Measurements from ENCODE around the gene TSHZ1. TPM values are rescaled to one million over a fixed set of nuclear protein-coding genes. Genes with fewer than 3 reads are reported as not detected.
"Not testable (repeated sequence)": the region's sequence is repeated elsewhere in the genome, so short reads cannot be mapped to it uniquely, and the experiment has no call there.

The TSHZ1 gene
- total RNA-seq, 1 donor from 2014 or later: 24.6 TPM

DNA sequence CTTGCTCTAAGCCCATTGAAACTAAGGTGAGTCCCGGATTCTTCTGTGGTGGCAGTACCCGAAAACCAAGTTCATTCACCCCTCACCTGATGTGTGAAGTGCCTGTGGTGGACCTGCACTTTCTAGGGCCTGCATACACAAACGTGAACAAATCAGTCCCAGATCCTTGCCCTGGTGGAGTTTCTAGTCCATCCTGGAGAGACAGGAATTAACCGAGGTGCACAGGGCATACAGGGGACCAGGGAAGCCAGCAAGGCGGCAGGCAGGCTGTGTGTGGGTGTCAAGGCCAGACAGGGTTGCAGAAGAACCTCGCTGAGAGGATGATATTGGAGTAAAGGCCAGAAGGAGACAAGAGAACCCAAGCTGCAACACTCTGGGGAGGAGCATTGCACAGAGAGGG is 110.8 kb downstream of the TSHZ1 start:
- no peak for DNase-seq
- Histone ChIP-seq H3K36me3 (no peaks in the 10 kb centered on the region), H3K27ac (replicated peaks) (no peak overlapping the region), H3K4me1 (no peaks in the 10 kb centered on the region), H3K4me3 (no peak overlapping the region), H3K27me3 (ENCODE audit: low read depth) (no peaks in the 10 kb centered on the region), H3K9me3 (replicated peaks) (peaks cover 16% of the 10 kb centered on the region)
- intact Hi-C loops (cut with micrococcal nuclease): no loop called here
- TF ChIP-seq, protein P1, sequence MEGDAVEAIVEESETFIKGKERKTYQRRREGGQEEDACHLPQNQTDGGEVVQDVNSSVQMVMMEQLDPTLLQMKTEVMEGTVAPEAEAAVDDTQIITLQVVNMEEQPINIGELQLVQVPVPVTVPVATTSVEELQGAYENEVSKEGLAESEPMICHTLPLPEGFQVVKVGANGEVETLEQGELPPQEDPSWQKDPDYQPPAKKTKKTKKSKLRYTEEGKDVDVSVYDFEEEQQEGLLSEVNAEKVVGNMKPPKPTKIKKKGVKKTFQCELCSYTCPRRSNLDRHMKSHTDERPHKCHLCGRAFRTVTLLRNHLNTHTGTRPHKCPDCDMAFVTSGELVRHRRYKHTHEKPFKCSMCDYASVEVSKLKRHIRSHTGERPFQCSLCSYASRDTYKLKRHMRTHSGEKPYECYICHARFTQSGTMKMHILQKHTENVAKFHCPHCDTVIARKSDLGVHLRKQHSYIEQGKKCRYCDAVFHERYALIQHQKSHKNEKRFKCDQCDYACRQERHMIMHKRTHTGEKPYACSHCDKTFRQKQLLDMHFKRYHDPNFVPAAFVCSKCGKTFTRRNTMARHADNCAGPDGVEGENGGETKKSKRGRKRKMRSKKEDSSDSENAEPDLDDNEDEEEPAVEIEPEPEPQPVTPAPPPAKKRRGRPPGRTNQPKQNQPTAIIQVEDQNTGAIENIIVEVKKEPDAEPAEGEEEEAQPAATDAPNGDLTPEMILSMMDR (IDR thresholded peaks at IDR 0.05; ENCODE audit: borderline replicate concordance): no peak

DNA sequence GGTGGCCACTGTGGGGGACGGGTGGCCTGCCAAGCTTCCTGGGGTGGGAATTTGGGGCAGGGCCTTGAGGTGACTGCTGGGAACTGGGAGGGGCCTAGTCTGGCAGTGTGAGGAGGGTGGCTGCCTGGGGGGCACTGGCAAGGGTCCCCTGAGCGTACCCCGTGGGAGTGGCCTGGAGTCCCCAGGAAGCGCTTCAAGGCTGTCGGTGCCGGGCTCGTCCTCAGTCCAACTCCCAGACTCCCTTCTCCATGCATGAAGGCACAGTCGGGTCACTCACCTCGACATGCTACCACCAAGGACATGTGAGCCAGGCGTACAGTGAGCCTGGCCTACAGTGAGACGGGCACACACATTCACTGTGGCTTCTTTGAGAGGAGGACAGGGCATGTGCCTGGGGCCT is 111.6 kb downstream of the TSHZ1 start:
- TF ChIP-seq, protein P1 (IDR thresholded peaks at IDR 0.05; ENCODE audit: borderline replicate concordance): no peak
- Histone ChIP-seq H3K4me3 (no peak overlapping the region), H3K36me3 (no peaks in the 10 kb centered on the region), H3K27me3 (ENCODE audit: low read depth) (no peaks in the 10 kb centered on the region), H3K27ac (replicated peaks) (no peak overlapping the region), H3K9me3 (replicated peaks) (peaks cover 24% of the 10 kb centered on the region), H3K4me1 (no peaks in the 10 kb centered on the region)
- DNase-seq: no peak
- intact Hi-C loops (cut with micrococcal nuclease): no loop called here

DNA sequence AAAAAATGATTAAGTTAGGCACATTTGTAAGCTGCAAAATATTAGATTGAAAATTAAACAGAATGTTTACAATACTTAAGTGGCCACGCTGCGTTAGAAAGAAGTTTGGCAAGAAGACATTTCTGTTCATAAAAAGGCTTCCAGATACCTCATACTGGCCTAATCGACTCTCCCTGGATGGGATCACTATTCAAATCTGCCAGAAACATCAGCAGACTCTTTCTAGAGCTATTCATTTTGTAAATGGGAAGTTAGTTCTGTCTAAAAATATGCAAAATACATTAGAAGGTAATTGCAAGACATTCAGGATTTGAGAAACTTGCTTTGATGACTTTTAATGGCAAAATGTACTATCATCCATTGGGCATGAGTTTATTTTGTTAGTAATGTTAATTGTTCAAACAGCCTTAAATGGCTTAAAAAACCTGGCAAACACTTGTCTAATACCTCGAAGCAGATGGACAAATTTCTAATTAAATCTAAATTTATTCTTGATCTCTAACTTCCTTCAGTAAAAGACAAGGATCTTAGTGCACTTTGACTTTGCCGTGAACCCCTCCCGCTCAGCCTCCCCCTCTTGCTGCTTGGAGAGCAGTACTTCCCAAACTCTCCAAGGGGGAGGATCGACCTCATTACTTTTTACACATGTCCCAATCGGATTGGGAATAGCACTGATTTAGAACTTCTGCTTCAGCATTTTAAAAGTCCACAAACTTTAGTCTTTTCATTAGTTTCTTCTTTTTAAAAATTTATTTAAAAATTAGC is 113.4 kb downstream of the TSHZ1 start:
- intact Hi-C loops (cut with micrococcal nuclease): no loop called here
- H3K27ac ChIP-seq (replicated peaks): no peak overlapping the region
- no peaks in the 10 kb centered on the region for H3K27me3 ChIP-seq (ENCODE audit: low read depth)
- H3K36me3 ChIP-seq: no peaks in the 10 kb centered on the region
- no peak for DNase-seq
- TF ChIP-seq, protein P1 (IDR thresholded peaks at IDR 0.05; ENCODE audit: borderline replicate concordance): no peak
- H3K4me3 ChIP-seq: no peak overlapping the region
- H3K9me3 ChIP-seq (replicated peaks): peaks cover 42% of the 10 kb centered on the region
- H3K4me1 ChIP-seq: no peaks in the 10 kb centered on the region

DNA sequence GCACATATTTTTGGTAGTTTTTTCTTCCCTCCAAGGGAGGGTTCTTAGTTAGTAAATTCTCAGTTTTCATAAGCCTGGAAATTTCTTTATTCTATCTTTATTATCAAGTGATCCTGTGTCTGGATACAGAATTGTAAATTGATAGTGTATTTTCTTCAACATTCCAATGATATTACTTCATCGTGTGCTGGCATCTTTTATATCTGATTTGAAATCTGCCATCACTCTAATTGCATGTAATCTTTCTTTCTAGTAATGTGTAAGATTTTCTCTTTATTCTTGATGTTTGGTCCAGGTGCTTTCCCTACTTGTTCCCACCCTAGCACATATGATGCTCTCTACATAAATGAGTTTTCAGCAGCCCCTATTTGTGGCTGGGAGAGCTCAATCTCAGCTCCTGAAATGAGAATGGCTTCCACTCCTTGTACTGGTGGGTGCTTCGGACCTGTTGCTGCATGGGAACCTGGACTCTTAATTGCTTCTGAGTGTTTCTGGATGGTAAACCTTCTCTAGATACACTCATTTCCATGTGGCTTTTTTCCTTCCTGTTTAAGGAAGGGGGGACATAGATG is 114.2 kb downstream of the TSHZ1 start:
- no peaks in the 10 kb centered on the region for H3K4me1 ChIP-seq
- no peak overlapping the region for H3K27ac ChIP-seq (replicated peaks)
- H3K27me3 ChIP-seq (ENCODE audit: low read depth): no peaks in the 10 kb centered on the region
- intact Hi-C loops (cut with micrococcal nuclease): no loop called here
- TF ChIP-seq, protein P1 (IDR thresholded peaks at IDR 0.05; ENCODE audit: borderline replicate concordance): no peak
- H3K4me3 ChIP-seq: no peak overlapping the region
- DNase-seq: no peak
- no peaks in the 10 kb centered on the region for H3K36me3 ChIP-seq
- H3K9me3 ChIP-seq (replicated peaks): peaks cover 42% of the 10 kb centered on the region

DNA sequence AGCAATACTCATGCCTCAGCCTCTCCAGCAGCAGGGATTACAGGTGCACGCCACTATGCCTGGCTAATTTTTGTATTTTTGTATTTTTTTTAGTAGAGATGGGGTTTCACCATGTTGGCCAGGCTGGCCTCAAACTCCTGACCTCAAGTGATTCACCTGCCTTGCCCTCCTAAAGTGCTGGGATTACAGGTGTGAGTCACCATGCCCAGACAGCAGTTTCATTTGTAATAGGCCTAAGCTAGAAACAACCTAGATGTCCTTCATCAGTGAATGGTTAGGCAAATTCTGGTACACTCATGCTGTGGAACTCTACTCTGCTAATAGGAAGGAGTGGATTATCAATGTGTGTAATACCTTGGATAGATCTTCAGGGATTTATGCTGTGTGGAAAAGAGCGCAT is 119.2 kb downstream of the TSHZ1 start:
- DNase-seq; H3K27ac ChIP-seq (replicated peaks); H3K4me1 ChIP-seq; H3K27me3 ChIP-seq (ENCODE audit: low read depth); intact Hi-C loops (cut with micrococcal nuclease); H3K36me3 ChIP-seq; H3K4me3 ChIP-seq: not testable (repeated sequence)
- peaks cover 42% of the 10 kb centered on the region for H3K9me3 ChIP-seq (replicated peaks)

DNA sequence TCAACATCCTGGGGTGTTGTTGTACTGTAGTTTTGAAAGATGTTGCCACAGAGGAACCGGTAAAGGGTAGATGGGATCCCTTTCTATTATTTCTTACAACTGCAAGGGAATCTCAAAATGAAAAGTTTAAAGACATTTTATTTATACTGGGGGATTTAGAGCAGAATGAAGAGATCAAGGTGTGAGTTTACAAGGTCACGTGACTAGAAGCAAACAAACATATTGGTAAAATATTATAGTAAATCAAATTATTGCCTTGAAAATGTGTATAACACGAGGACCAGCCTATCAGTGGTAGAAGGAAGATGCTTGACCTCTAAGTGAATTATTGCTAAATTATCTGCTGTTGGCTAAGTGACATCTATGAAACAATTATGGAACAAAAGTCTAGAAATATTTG is 119.7 kb downstream of the TSHZ1 start:
- TF ChIP-seq, protein P1 (IDR thresholded peaks at IDR 0.05; ENCODE audit: borderline replicate concordance): no peak
- no peak overlapping the region for H3K4me3 ChIP-seq
- no peak for DNase-seq
- intact Hi-C loops (cut with micrococcal nuclease): no loop called here
- H3K27me3 ChIP-seq (ENCODE audit: low read depth): no peaks in the 10 kb centered on the region
- H3K27ac ChIP-seq (replicated peaks): no peak overlapping the region
- peaks cover 37% of the 10 kb centered on the region for H3K9me3 ChIP-seq (replicated peaks)
- H3K36me3 ChIP-seq: no peaks in the 10 kb centered on the region
- no peaks in the 10 kb centered on the region for H3K4me1 ChIP-seq

Measured in left ventricle myocardium inferior (tissue), 1 donor.